ENCODE data around the gene CDKN2D. TPM values are rescaled to one million over a fixed set of nuclear protein-coding genes. Genes with fewer than 3 reads are reported as not detected.

The CDKN2D gene
- total and polyA plus RNA-seq, 2 of the 8 experiments (the other 6 are each of a cell fraction or from before 2014, with no cell fraction given) = 3.0 to 4.0 TPM

DNA sequence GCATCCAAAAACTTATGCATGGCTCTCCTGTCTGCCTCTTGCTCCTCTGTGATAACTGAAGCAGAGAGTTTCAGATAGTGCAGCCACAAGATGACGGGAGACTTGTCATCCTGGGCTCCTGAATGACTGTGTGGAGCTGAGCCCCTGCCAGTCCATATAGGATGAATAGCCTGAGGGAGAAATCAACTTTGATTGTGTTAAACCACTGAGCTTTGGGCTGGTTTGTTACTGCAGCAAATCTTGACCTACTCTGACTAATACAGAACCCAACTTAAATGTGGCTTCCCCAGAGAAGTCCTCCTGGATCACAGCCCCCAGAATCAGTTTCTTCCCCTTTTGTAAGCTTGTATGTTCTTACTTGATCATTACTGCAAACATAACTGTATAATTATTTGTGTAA lies 36.3 kb downstream of the CDKN2D start:
- FAIRE-seq (no peak), DNase-seq (ENCODE audit: low read depth in 1 of 2, low spot score in 2 of 2) (no peak)
- Histone ChIP-seq H3K27ac (ENCODE audit: low read depth, low read length) (no peak overlapping the region), H3K56ac (replicated peaks; ENCODE audit: insufficient read length, low read depth, low read length) (no peak overlapping the region), H3K4ac (replicated peaks; ENCODE audit: insufficient read length, low read depth, low read length) (no peak overlapping the region), H3K23me2 (ENCODE audit: low read depth, low read length) (no peaks in the 10 kb centered on the region), H3K4me1 (replicated peaks in 1 of 4; ENCODE audit: control insufficient read depth in 3 of 4, insufficient read depth in 4 of 4, low read length in 3 of 4) (no peaks in the 10 kb centered on the region), H4K91ac (replicated peaks; ENCODE audit: insufficient read length, low read length) (no peak overlapping the region), H2BK15ac (ENCODE audit: low read length) (no peak overlapping the region), H4K5ac (ENCODE audit: insufficient read length, low read depth, low read length) (no peak overlapping the region), H2BK12ac (ENCODE audit: low read depth, low read length) (no peak overlapping the region), H3K18ac (ENCODE audit: extremely low read depth, low read length) (no peak overlapping the region), H2BK20ac (ENCODE audit: low read length) (no peak overlapping the region), H3K4me3 (ENCODE audit: extremely low read depth in 1 of 4, insufficient read depth in 2 of 4, low read depth in 3 of 4, low read length in 4 of 4) (no peak overlapping the region), H3K36me3 (ENCODE audit: control insufficient read depth in 2 of 4, insufficient read depth in 4 of 4, low read length in 3 of 4) (no peaks in the 10 kb centered on the region), H3K4me2 (ENCODE audit: insufficient read depth in 1 of 2, low read depth in 2 of 2, low read length in 2 of 2) (no peak overlapping the region), H3K79me2 (ENCODE audit: control insufficient read depth in 1 of 2, insufficient read depth in 2 of 2, low read length in 2 of 2) (no peaks in the 10 kb centered on the region), H2AFZ (ENCODE audit: low read length) (no peak overlapping the region), H3K14ac (ENCODE audit: insufficient read length) (no peak overlapping the region), H4K8ac (ENCODE audit: extremely low read depth, insufficient read depth, low read length) (no peak overlapping the region), H3K9ac (replicated peaks in 1 of 4; ENCODE audit: extremely low read depth in 1 of 4, low read depth in 3 of 4, low read length in 3 of 4) (no peak overlapping the region), H3K9me3 (ENCODE audit: insufficient read depth in 2 of 2, low read depth in 1 of 2, low read length in 1 of 2) (no peaks in the 10 kb centered on the region), H2AK5ac (ENCODE audit: low read depth, low read length) (no peak overlapping the region), H3K79me1 (ENCODE audit: low read depth, low read length) (no peaks in the 10 kb centered on the region), H4K20me1 (replicated peaks in 1 of 2; ENCODE audit: control insufficient read depth in 1 of 2, insufficient read depth in 2 of 2, low read length in 2 of 2) (no peaks in the 10 kb centered on the region), H3K23ac (ENCODE audit: insufficient read length) (no peak overlapping the region), H2BK5ac (ENCODE audit: low read depth, low read length) (no peak overlapping the region), H2BK120ac (replicated peaks; ENCODE audit: low read depth, low read length) (no peak overlapping the region), H3K27me3 (replicated peaks in 1 of 4; ENCODE audit: control insufficient read depth in 3 of 4, extremely low read depth in 1 of 4, insufficient read depth in 3 of 4, low read length in 3 of 4) (no peaks in the 10 kb centered on the region)
- CTCF ChIA-PET (ENCODE audit: partially characterized antibody) = interaction anchor here (2.7 to 8.3 kb wide), 3 partner anchors 9 to 22 kb away, joined by 10 to 55 read pairs (median 15); no protein-coding TSS in a partner anchor
- POLR2A ChIA-PET (ENCODE audit: partially characterized antibody) = interaction anchor here (0.9 kb wide), 1 partner anchor 13 kb away, joined by 3 read pairs; no protein-coding TSS in a partner anchor
- WGBS, 2 experiments (ENCODE audit: extremely low coverage in 1 of 2, insufficient coverage in 1 of 2, insufficient read length in 1 of 2, insufficient replicate concordance in 2 of 2, low coverage in 1 of 2, low lambda C conversion rate in 2 of 2, missing lambda C conversion rate in 1 of 2) = 69% methylated on average over 1 of the region's 1 CpG; no CpG with 5 or more reads in 1 of the 2 experiments
- TF ChIP-seq TCF12 (IDR thresholded peaks at IDR 0.05; ENCODE audit: low read depth, low read length) = no peak
- no peak for TF ChIP-seq SRF (IDR thresholded peaks at IDR 0.05; ENCODE audit: low read depth, low read length)
- no peak for TF ChIP-seq TEAD4 (IDR thresholded peaks at IDR 0.05; ENCODE audit: low read depth, low read length)
- no peak for TF ChIP-seq ASH2L (IDR thresholded peaks at IDR 0.05; ENCODE audit: low read length)
- no peak for TF ChIP-seq SP2 (IDR thresholded peaks at IDR 0.05; ENCODE audit: low read length)
- no peak for TF ChIP-seq KDM5A (IDR thresholded peaks at IDR 0.05; ENCODE audit: low read length)
- no peak for TF ChIP-seq SAP30 (IDR thresholded peaks at IDR 0.05; ENCODE audit: insufficient read depth, insufficient replicate concordance, low read length)
- no peak for TF ChIP-seq SIN3A (conservative IDR thresholded peaks at IDR 0.05 in 1 of 2, IDR thresholded peaks at IDR 0.05 in 1 of 2; ENCODE audit: low read depth in 1 of 2, low read length in 2 of 2)
- TF ChIP-seq CREB1 (IDR thresholded peaks at IDR 0.05) = no peak
- TF ChIP-seq RNF2 (IDR thresholded peaks at IDR 0.05; ENCODE audit: borderline replicate concordance, low read depth, low read length, missing control alignments, poor library complexity, severe bottlenecking) = no peak
- TF ChIP-seq BRCA1 (IDR thresholded peaks at IDR 0.05; ENCODE audit: low read depth, low read length) = no peak
- no peak for TF ChIP-seq MAFK (IDR thresholded peaks at IDR 0.05; ENCODE audit: low read depth, low read length)
- no peak for TF ChIP-seq EZH2 (IDR thresholded peaks at IDR 0.05; ENCODE audit: low read depth, low read length, severe bottlenecking)
- no peak for TF ChIP-seq NANOG (IDR thresholded peaks at IDR 0.05; ENCODE audit: insufficient read depth, low read depth, low read length, poor library complexity, severe bottlenecking)
- no peak for TF ChIP-seq CHD1 (IDR thresholded peaks at IDR 0.05; ENCODE audit: low read depth, low read length)

Measured in H1 (cell line).